HL-60 (cell line): ENCODE measurements around the gene ERFE.

Experiments used
- DNase-seq, 2 experiments: peaks; one replicate each; pipeline ENCODE4 v3.0.0-alpha.2; 2010 to 2020; ENCODE audit warnings: low read depth in 1 of 2, low spot score in 1 of 2
- H3K27ac ChIP-seq: fragments of 250-450 bp; sonication (Bioruptor Pico); replicated peaks from 2 replicates; pipeline ENCODE4 v1.5.1; 2020; ENCODE audit warnings: mild to moderate bottlenecking, moderate library complexity
- H3K27me3 ChIP-seq: fragments of 250-450 bp; sonication (Bioruptor Pico); 2 replicates; pipeline ENCODE4 v1.5.1; 2021; ENCODE audit warnings: mild to moderate bottlenecking, moderate library complexity; ENCODE audit not compliant: insufficient read depth, poor library complexity, severe bottlenecking
- H3K4me3 ChIP-seq: replicated peaks from 2 replicates; pipeline ENCODE4 v1.5.1; 2011; ENCODE audit warnings: mild to moderate bottlenecking, control low read depth, low read length; ENCODE audit not compliant: insufficient read depth
- CTCF ChIP-seq: IDR thresholded peaks from one replicate; pipeline ENCODE4 v1.5.1; 2011; ENCODE audit warnings: low read length, control low read depth, inconsistent platforms; ENCODE audit not compliant: insufficient read depth
- GABPA ChIP-seq: IDR thresholded peaks from 2 replicates; pipeline ENCODE4 v1.6.1; 2012; ENCODE audit warnings: low read depth
- POLR2AphosphoS5 ChIP-seq: IDR thresholded peaks from 2 replicates; pipeline ENCODE4 v1.6.1; 2012; ENCODE audit warnings: low read depth
- REST ChIP-seq: IDR thresholded peaks from 2 replicates; pipeline ENCODE4 v1.6.1; 2012; ENCODE audit warnings: low read depth; ENCODE audit not compliant: insufficient replicate concordance
- SPI1 ChIP-seq: IDR thresholded peaks from 2 replicates; pipeline ENCODE4 v1.6.1; 2012; ENCODE audit warnings: low read depth, mild to moderate bottlenecking, borderline replicate concordance

The ERFE gene

GRCh38 chr2:238120463-238121298 is 38.1 kb upstream of the ERFE start:
- Histone ChIP-seq H3K4me3 (no peak overlapping the region), H3K27me3 (no peaks in the 10 kb centered on the region), H3K27ac (no peak overlapping the region)
- TF ChIP-seq POLR2AphosphoS5 (no peak), SPI1 (no peak), REST (no peak), CTCF (no peak), GABPA (no peak)
- no peak for DNase-seq

- DNase-seq = no peak
- H3K27ac ChIP-seq = no peak overlapping the region
- TF ChIP-seq REST = no peak
- no peak for TF ChIP-seq GABPA
- TF ChIP-seq CTCF = no peak
- TF ChIP-seq SPI1 = no peak
- TF ChIP-seq POLR2AphosphoS5 = no peak
- H3K4me3 ChIP-seq = no peak overlapping the region
- no peaks in the 10 kb centered on the region for H3K27me3 ChIP-seq
Measured at GRCh38 chr2:238121511-238122286, 37.1 kb upstream of the ERFE start.

GRCh38 chr2:238122287-238123217 is 36.2 kb upstream of the ERFE start:
- no peak for TF ChIP-seq CTCF
- TF ChIP-seq POLR2AphosphoS5 = no peak
- no peak for TF ChIP-seq SPI1
- TF ChIP-seq GABPA = no peak
- Histone ChIP-seq H3K27ac (no peak overlapping the region), H3K4me3 (no peak overlapping the region), H3K27me3 (no peaks in the 10 kb centered on the region)
- no peak for DNase-seq
